ENCODE data around the gene ZFAND2A.
"Not testable (repeated sequence)": the region's sequence is repeated elsewhere in the genome, so short reads cannot be mapped to it uniquely, and the experiment has no call there.

The ZFAND2A gene, protein sequence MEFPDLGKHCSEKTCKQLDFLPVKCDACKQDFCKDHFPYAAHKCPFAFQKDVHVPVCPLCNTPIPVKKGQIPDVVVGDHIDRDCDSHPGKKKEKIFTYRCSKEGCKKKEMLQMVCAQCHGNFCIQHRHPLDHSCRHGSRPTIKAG

DNA sequence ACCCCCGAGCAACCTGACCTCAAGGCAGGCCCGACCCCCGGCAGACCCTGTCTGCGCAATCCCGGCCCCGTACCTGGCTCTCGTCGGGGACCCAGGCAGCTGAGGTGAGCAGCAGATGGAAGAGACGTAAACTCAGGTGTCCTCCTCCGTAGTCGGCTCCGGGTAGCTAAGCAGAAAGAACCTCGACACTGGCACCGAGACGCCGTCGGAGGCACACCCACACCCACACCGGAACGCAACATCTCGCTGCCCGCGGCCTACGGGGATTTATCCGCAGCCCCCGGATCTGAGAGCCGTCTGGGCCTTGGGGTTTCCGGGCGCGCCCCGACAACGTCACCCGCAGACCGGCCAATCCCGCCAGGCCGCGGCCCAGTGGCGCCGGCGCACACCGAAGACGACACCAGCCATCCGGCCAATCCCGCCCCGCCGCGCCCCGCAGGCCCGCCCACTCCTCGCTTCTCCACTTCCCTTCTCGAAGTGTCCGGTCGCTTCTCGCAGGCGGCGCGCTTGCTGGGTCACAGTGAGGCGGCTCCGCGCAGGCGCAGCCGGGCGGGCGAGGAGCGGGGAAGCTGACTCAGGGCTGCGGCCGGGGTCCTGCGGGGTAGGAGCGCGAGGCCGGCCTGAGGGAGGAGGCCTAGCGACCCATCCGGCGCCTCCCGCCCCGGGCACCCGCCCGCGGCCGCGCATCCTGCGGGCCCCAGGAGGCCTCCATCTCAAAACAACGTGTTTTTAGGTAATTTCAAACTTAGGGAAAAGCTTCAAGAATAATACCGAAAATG is at the start of gene ZFAND2A:
Gene ZFAND2A (minus strand): TSS at position 306 of the 779 bp plus-strand sequence. CDS start 1,984 bp downstream, outside the sequence.
- DNase-seq, result peak; percentile 95

DNA sequence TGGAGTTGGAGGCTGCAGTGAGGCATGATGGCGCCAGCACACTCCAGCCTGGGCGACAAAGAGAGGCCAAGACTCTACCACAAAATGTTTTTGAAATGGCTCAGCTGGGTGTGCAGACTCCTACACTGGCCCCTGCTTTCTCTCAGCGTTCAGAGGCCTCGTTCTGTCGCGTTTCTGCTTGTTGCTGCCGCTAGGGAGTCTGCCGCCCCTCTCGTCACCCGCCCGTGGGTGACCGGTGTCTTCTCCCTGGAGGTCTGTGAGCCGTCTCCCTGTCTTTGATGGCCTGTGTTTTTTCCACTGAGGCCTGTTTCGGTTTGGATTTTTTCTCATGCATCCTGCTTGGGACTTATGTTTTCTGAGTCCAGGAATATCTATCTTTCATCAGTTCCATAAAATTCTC is 49.1 kb upstream of the ZFAND2A start:
- no peak for DNase-seq

DNA sequence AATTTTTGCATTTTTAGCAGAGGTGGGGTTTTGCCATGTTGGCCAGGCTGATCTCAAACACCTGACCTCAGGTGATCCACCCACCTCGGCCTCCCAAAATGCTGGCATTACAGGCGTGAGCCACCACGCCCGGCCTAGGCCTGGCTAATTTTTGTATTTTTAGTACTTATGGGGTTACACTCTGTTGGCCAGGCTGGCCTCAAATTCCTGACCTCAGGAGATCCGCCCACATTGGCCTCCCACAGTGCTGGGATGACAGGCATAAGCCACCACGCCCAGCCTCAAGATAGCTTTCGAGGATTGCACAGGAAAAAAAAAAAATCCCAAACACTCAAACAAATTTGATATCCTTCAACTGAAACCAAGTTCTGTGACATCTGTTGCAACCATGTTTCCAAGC is 45.7 kb upstream of the ZFAND2A start:
- not testable (repeated sequence) for DNase-seq

DNA sequence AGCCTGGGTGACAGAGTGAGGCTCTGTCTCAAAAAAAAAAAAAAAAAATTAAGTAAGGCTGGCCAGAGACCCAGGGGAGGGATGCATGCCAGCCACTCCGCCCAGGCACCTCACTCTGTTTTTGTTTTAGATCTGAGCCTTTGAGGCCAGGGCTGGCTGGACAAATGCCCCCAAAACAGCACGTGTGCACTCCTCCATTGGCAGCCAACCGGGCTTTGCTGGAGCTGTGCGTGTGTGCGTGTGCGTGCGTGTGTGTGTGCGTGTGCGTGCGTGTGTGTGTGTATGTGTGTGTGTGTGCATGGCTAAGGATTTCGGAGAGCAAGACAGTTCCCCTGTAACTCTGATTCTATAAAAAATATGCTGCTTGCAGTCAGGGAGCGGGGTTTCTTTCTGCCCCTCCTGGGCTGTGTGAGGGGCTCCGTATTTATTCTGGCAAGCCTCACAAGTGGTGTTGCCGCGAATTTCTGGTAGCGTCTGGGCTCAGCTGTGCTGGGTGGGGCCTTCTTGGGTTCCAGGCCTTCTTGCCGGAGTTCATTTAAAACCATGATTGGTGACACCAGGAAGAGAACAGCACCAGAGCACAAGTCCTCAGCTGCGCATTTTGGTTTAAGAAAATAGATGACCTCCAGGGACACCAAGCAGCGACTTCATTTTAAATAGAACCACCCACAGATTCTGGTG is 44.6 kb upstream of the ZFAND2A start:
- DNase-seq, result no peak

DNA sequence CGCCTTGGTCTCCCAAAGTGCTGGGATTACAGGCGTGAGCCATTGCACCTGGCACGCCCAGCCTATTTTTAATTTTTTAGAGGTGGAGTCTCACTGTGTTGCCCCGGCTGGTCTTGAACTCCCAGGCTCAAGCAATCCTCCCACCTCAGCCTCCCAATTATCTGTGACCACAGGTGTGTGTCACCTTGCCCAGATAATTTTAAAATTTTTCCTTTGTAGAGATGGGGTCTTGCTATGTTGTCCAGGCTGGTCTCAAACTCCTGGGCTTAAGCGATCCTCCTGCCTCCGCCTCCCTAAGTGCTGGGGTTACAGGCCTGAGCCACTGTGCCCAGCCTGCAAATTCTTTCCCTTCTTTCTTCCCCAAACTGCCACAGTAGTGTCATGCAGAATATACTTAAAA is 42.9 kb upstream of the ZFAND2A start:
- not testable (repeated sequence) for DNase-seq

DNA sequence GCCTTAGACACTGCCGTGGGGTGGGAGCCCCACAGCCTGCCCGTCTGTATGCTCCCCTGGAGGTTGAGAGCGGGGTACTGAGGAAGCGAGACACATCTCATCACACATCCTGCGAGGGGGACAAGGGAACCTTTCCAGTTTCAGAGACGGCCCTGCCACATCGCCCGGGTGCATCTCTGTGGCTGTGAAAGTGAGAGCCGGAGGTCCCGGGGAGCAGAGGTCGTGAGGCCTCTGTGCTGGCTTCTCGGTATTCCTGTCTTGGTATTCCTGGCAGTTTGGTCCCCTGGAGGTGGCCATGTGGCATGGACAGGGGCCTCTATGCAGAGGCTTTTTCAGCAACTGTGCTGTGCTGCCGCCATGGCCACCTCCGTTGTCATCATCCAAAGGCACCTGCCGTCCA is 41.9 kb upstream of the ZFAND2A start:
- no peak for DNase-seq

DNA sequence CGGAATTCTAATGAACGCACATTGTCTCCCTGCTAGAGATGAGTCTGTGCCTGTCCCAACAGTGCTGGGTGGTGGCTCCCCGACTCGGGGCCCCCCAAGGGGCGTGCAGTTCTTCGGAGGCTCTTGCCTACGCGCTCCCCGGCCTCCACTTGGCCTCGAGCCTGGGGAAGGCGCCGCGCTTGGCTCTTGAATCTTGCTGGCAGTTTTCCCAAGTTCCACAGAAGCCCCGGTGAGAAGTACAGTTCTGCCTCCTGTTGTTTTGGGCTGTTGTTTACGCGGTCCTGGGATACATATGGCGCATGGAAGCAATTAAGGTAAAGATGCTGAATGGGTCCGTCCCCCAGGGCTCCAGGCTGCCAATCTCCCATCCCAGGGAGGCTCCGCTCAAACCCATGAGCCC is 40.0 kb upstream of the ZFAND2A start:
- DNase-seq, result no peak

DNA sequence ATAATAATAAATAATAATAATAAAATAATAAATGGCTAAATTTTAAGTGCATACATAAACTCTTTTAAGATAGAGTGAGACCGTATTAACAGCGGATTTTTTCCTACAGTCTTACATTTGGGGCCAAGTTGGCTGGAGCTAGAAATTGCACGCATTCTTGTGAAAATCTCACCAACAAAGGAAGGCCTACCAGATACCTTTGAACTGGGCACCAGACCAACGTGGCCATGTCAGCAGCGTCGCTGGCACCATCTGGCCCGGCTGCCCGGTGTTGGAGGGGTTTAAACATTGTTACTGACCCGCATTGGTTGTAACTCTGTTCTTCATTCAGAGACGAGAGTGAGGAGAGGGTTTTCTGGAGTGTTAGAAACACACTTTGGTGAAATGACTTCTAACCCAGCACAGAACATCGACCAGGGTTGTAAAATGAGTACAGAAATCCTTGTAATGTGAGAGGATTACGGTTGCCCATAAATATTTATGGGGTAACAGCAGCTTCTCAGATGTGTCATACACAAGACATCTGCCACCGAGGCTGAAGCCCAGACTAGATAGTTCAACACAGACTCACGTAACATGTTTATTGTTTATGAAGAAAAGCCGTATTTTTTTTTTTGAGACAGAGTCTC is 38.1 kb upstream of the ZFAND2A start:
- DNase-seq, result no peak

DNA sequence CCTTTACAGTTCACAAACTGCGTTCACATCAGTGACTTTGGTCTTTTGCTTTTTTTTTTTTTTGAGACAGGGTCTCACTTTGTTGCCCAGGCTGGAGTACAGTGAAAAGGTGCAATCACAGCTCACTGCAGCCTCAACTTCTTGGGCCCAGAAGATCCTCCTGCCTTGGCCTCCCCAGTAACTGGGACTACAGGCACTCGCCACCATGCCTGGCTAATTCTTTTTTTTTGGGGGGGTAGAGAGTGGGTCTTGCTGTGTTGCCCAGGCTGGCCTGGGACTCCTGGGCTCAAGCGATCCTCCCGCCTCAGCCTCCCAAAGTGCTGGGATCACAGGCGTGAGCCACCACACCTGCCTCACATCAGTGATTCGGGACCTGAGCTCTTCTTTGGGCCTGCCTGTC is 37.0 kb upstream of the ZFAND2A start:
- DNase-seq, result no peak

DNA sequence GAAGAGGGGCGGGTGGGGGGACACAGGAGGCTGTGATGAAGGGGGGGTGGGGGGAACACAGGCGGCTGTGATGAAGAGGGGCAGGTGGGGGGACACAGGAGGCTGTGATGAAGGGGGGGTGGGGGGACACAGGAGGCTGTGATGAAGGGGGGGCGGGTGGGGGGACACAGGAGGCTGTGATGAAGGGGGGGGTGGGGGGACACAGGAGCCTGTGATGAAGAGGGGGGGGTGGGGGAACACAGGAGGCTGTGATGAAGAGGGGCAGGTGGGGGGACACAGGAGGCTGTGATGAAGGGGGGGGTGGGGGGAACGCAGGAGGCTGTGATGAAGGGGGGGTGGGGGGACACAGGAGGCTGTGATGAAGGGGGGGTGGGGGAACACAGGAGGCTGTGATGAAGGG is 36.4 kb upstream of the ZFAND2A start:
- DNase-seq, result not testable (repeated sequence)

DNA sequence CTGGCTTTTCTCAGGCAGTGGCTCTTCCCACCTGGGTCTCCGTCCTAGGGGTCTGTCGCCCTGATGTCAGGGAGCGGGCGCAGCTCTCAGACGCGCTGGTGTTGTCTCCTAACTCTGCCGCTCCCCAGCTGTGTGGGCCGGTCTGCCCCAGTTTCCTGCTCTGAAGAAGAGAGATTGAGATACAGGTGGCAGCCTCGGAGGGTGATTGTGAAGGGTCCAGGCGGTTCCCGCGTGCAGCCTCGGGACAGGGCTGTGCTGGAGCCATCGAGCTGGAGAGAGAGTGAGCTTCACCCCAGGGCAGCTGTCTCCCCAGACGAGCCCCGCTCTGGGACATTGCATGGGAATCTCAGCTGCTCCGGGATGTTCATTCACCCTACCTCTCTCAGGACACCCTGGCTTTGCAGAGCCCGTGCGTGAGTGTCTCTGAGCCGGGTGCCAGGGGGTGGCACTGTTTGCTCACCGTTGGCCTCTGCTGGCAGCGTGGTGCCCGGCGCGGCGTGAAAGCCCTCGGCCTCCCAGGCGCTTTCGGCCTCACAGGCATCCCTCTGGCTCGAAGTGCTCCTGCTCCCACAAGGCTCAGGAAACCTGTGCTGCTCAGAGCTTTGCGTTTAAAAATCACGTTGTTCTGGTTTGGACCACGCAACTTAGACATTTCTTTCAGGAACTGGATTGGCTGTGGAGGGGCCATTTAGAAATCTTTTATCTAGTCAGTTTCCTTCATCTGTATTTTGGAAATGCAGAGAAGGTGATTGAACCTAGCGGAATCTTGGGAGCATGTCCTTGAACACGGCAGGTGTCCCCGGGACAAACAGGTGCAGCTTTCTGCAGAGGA is 33.8 kb upstream of the ZFAND2A start:
- peak; percentile 64 for DNase-seq

DNA sequence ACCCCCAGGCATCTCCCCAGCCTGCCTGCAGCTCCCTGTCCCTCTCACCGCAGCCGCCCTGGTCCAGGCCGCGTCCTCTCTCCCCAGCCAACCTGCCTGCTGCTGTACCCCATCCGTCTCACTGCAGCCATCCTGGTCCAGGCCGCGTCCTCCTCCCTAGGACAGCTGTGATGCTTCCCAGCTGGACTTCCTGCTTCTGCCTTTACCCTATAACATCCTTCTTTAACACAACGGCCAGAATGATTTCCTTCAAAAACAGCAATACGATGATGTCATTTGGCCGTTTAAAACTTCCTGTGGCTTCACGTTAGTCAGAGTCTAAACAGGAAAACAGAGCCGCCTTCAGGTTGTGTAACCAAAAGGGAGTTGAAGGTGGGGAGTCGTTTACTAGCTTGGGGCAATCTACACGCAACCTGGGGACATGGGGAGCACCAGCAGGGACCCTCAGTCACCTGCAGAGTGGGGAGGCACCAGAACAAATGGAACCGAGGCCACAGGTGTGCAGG is 32.2 kb upstream of the ZFAND2A start:
- no peak for DNase-seq

DNA sequence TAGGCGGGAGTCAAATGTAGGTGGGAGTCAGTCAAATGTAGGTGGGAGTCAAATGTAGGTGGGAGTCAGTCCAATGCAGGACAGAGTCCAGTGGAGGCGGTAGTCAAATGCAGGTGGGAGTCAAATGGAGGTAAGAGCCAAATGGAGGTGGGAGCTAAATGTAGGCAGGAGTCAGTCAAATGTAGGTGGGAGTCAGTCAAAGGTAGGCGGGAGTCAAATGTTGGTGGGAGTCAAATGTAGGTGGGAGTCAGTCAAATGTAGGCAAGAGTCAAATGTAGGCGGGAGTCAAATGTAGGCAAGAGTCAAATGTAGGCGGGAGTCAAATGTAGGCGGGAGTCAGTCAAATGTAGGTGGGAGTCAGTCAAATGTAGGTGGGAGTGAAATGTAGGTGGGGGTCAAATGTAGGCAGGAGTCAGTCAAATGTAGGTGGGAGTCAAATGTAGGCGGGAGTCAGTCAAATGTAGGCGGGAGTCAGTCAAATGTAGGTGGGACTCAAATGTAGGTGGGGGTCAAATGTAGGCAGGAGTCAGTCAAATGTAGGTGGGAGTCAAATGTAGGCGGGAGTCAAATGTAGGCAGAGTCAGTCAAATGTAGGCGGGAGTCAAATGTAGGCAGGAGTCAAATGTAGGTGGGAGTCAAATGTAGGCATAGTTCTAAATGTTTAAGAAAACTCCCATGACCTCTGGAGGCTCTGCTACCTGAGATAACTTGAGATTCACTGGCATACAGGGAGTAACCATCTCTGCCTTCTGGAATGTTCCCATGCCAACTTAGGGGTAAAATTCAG is 30.2 kb upstream of the ZFAND2A start:
- no peak for DNase-seq

DNA sequence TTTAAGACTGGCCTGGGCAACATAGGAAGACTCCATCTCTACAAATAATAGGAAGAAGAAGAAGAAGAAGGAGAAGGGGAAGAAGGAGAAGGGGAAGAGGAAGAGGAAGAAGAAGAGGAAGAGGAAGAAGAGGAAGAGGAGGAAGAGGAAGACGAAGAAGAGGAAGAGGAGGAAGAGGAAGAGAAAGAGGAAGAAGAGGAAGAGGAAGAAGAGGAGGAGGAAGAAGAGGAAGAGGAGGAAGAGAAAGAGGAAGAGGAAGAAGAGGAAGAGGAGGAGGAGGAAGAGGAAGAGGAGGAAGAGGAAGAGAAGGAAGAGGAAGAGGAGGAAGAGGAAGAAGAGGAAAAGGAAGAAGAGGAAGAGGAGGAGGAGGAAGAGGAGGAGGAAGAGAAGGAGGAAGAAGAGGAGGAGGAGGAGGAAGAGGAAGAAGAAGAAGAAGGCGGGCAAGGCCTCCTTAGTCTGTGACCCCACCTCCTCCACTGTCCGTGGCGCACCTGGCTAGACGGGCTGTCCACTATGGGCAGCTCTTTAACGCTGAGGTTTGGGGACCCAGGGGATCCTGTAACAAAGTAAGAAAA is 28.8 kb upstream of the ZFAND2A start:
- no peak for DNase-seq

DNA sequence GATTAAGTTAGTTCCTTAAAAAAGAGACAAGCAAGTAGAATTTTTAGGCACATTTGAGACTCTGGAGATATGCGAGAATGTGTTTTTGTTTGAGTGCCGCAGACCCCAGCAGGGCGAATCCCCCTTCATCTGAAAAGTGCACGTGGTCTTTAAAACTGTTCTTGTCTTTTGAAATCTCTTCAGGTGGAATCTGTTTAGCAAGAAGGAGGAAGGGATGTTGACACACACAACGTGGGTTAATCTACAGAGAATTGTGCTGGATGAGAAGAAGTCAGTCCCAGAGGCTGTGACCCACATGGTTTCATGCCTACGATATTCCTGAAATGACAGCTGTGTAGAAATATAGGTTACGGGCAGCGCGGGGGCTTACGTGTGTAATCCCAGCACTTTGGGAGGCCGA is 27.1 kb upstream of the ZFAND2A start:
- DNase-seq, result no peak

DNA sequence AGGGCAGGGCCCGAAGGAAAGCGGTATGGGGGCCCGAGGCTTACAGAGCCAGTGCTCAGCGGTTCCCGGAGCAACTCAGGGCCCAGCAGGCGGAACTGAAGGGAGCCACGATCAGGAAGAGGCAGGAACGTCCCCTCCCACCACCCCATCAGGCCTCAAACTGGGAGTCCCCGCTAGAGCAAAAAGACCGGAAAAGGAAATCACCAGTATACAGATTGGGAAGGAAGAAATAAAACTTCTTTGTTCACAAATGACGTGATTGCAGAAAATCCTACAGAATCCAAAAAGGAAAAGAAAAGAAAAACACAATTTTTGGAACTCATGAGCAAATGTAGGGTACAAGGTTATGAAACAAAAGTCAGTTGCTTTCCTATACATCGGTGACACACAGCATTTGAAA is 21.6 kb upstream of the ZFAND2A start:
- DNase-seq, result no peak

DNA sequence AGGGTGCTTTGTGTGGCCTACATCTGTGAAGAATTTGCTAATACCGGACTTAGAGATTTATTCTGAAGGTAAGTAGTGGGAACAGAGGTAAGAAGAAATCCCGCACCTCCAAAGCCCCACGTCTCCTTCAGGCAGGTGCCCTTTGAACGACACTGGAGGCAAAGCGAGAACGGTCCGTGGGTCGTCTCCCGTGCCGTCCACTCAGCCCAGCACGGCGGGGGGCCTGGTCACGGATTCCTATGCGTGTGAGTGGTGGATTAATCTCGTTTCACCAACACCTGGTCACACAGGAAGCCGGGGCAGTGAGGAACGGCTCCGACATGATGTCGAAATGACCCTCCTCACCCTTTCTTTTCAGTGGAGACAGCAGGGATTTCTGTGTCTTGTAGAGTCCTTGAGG is 21.0 kb upstream of the ZFAND2A start:
- DNase-seq, result no peak

DNA sequence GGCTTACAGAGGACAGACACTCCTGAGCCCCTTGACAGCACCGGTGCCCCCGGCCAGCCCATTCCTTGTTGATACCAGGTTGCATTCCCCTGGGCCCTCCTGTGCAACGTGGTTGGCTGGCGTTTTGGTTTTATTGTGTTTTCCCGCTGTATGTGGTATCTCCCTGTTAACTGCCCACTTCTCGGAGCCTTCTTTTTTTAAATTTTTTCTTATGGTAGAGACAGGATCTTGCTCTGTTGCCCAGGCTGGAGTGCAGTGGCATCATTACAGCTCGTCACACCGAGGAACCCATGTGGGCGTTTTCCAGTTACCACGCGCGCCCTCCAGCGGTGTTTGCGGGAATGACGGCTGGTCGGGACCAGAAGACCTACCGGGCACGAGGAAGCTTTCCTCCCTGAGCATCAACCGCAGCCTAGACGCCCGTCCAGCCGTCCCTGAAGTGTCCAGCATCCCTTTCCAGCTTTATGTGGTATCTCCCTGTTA is 16.9 kb upstream of the ZFAND2A start:
- no peak for DNase-seq

DNA sequence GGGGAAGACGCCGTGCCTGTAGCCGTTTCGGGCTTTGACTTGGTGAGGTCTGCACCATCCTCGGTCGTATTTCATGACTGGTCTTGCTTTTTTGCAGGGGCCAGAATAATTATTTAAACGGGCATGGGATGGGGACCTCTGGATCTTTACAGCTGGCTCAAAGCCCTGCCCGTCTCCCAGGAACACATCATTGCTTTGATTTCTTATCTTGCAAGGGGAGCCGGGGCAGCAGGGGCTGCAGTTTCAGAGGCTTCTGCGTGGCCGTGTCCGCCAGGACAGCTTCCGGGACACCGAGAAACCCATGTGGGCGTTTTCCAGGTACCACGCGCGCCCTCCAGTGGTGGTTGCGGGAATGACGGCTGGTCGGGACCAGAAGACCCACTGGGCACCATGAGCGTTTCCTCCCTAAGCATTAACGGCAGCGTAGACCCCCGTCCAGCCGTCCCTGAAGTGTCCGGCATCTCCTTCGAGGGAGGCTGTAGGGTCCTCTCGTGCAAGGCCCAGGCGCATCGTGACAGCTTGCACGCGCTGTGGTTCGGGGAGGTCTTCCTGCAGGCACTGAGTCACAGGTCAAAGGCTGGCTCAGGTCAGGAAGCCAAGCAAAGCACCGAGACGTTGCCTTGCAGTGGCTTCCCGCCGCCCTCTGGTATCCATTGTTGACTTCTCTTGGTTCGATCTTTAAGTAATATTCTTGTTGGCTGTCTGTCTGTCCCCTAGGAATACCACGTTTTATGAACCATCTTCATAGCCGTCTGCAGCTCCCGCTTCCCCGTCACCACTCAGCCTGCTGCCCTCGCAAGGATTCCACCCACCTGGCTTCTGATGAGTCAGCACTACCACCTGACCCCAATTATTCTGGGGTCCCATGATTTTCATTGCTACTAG is 16.2 kb upstream of the ZFAND2A start:
- DNase-seq, result peak; percentile 74

DNA sequence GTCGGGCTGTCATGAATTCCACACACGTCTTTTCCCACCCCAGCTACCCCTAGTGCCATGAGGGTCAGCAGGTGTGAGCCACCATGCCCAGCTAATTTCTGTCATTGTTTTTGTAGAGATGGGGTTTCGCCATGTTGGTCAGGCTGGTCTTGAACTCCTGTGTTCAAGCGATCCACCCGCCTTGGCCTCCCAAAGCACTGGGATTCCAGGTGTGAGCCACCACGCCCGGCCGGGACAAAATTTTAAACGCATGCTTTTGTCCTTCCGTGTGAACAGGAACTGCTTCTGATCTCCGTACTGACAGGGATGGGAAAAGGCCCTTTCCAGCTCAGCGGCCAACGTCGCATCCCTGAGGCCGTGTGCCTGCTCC is 15.6 kb upstream of the ZFAND2A start:
- no peak for DNase-seq

Data from midbrain (tissue), 1 donor.